Heart right ventricle (tissue), 16 donors: ENCODE data around the gene VSTM2B. TPM values are rescaled to one million over a fixed set of nuclear protein-coding genes. Genes with fewer than 3 reads are reported as not detected.

Experiments used
- ATAC-seq, 8 donors: fragments of 200-7000 bp; cut with Tn5 transposase; one replicate each; pipeline ENCODE4 v1.9.1; 2020; ENCODE audit warnings: mild to moderate bottlenecking in 8 of 8, moderate library complexity in 8 of 8, moderate number of reproducible peaks in 1 of 8
- DNase-seq, 2 donors: peaks; one replicate each; pipeline ENCODE4 v3.0.0-alpha.2; 2020
- H3K27ac ChIP-seq, 10 donors: fragments of 200-600 bp; sonication (generic) in 2 of 10; one replicate each; pipeline versions ENCODE4 v1.5.0 to v1.8.0; 2020 to 2022; ENCODE audit warnings: mild to moderate bottlenecking in 3 of 10
- H3K27me3 ChIP-seq, 7 donors: fragments of 200-600 bp; one replicate each; pipeline ENCODE4 v1.8.0; 2021 to 2022; ENCODE audit warnings: mild to moderate bottlenecking in 2 of 7
- H3K36me3 ChIP-seq, 9 donors: fragments of 200-600 bp; sonication (generic) in 1 of 9; one replicate each; pipeline versions ENCODE4 v1.5.0 to v1.8.0; 2020 to 2022; ENCODE audit warnings: mild to moderate bottlenecking in 2 of 9
- H3K4me1 ChIP-seq, 9 donors: fragments of 200-600 bp; sonication (generic) in 1 of 9; one replicate each; pipeline versions ENCODE4 v1.5.0 to v1.8.0; 2020 to 2022; ENCODE audit warnings: mild to moderate bottlenecking in 4 of 9
- H3K4me3 ChIP-seq, 10 donors: fragments of 200-600 bp; sonication (generic) in 2 of 10; one replicate each; pipeline versions ENCODE4 v1.5.0 to v1.8.0; 2020 to 2022; ENCODE audit warnings: mild to moderate bottlenecking in 7 of 10, moderate library complexity in 2 of 10
- H3K9me3 ChIP-seq, 11 donors: fragments of 200-600 bp in 10 of 11; sonication (generic) in 2 of 11; one replicate each; pipeline versions ENCODE4 v1.5.0 to v1.8.0; 2013 to 2022; ENCODE audit warnings: mild to moderate bottlenecking in 2 of 11, control low read depth in 1 of 11, moderate library complexity in 1 of 11
- WGBS, 2 donors: extraction: QIAGEN DNeasy Blood & Tissue Kit; methylation state at CpG; one replicate each; pipeline ENCODE4 v1.1.7; 2013; ENCODE audit warnings: inconsistent platforms in 1 of 2; 5-methylcytosine and 5-hydroxymethylcytosine counted together
- intact Hi-C, 10 donors: fragments of 100-400 bp; cut with DNase I; formaldehyde crosslinking; loops; one replicate each; pipeline versions ENCODE4 v1.11.1 to v1.14.2; 2022
- polyA plus RNA-seq, 2 donors: library from polyadenylated mRNA; stranded (reverse); fragments of 200-250 nt; gene quantifications; one replicate each; pipeline ENCODE4 v1.2.3, GENCODE V29; 2013
- total RNA-seq, 10 donors: library from RNA; stranded (reverse); fragmentation: NEBNext Ultra II Directional in 3 of 10; extraction: Animal tissue kit (Norgen Biotek cat#: 25700) in 3 of 10; gene quantifications; one replicate each; pipeline versions ENCODE4 v1.2.1 to v1.2.4, GENCODE V29; 2021 to 2023
- TF ChIP-seq, protein P1 (sequence below), 9 donors: fragments of 200-600 bp; sonication (generic) in 2 of 9; IDR thresholded peaks; one replicate each; pipeline versions ENCODE4 v1.5.0 to v1.8.0; 2021 to 2022; ENCODE audit warnings: antibody characterized with exemption in 9 of 9, mild to moderate bottlenecking in 5 of 9, moderate library complexity in 1 of 9
- donor health status: Arrhythmogenic right ventricular cardiomyopathy.
- donor health status: ischemic (EF 13 %, LVEDD 7.1; RV severe dilation, severe dysfunction).
- donor health status: healthy with polysubstance abuse.
- donor health status: DM: no; HTN: yes; CAD: no.
- donor health status: DM: no; HTN: no; CAD: no.
- donor health status: ischemic (EF 25% LVEDD 6.9; RV normal size, moderate dysfunction).
- donor health status: ischemic (EF 25% LVEDD 5.7; RV mildly dilated, moderate dysfunction).
- donor health status: healthy.
- donor health status: DM: yes; HTN: yes; CAD: no.
- donor health status: Ischemic cardiomyopathy.
- donor health status: ischemic (EF 35%, LVEDD 5.7; RV mildly dilated, moderate dysfunction).
- donor health status: nonischemic (EF 11% LVEDD 7.7; RV severe dilation, severe dysfunction).
- donor health status: DM: yes; HTN: yes; CAD: no.
- donor health status: PGD.
- donor health status: ischemic (EF 29% LVEDD 5.4; RV normal size, mild dysfunction).
- donor health status: nonischemic (EF 23%, LVEDD 6.1; RV moderate dilation, normal function).

The VSTM2B gene
- total and polyA plus RNA-seq, 12 donors: not detected

DNA sequence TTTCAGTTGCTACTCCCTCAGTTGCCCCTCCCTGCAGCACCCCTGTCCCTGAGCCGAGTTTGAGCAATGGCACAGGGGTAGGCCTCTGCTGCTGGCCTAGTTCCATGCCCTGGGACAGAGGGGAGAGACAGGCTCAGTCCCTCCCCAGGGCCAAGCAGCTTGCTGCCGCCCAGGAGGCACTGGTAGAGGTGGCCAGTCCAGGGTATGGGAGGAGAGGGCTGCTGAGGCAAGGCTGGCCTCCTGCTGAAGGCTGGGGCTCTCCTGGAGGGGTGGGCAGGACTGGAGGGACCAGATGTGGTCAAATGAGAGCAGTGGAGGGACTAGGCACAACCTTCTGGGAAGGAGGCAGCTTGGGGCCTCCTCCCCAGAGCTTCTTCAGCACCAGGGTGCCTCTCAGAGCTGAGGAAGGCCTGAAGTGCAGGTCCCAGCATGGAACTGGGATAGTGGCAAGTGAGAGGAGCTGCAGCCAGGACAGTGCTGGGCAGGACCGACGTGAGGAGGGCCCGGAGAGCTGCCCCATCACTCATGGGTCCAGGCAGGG, 29.8 kb upstream of the VSTM2B start:
- H3K27me3 ChIP-seq: peaks cover 0 to 41% (median 17%) of the 10 kb centered on the region in 7 donors
- no peak overlapping the region for H3K4me3 ChIP-seq
- H3K27ac ChIP-seq: no peak overlapping the region
- peaks cover 0 to 6% (median 0%) of the 10 kb centered on the region in 9 donors for H3K4me1 ChIP-seq
- intact Hi-C loops: no loop called here
- TF ChIP-seq, protein P1, sequence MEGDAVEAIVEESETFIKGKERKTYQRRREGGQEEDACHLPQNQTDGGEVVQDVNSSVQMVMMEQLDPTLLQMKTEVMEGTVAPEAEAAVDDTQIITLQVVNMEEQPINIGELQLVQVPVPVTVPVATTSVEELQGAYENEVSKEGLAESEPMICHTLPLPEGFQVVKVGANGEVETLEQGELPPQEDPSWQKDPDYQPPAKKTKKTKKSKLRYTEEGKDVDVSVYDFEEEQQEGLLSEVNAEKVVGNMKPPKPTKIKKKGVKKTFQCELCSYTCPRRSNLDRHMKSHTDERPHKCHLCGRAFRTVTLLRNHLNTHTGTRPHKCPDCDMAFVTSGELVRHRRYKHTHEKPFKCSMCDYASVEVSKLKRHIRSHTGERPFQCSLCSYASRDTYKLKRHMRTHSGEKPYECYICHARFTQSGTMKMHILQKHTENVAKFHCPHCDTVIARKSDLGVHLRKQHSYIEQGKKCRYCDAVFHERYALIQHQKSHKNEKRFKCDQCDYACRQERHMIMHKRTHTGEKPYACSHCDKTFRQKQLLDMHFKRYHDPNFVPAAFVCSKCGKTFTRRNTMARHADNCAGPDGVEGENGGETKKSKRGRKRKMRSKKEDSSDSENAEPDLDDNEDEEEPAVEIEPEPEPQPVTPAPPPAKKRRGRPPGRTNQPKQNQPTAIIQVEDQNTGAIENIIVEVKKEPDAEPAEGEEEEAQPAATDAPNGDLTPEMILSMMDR (IDR thresholded peaks at IDR 0.05): no peak
- no peak for DNase-seq
- 73 to 83% methylated on average over 5 of the region's 5 CpGs for WGBS, 2 donors
- H3K9me3 ChIP-seq: no peaks in the 10 kb centered on the region
- no peak for ATAC-seq
- no peaks in the 10 kb centered on the region for H3K36me3 ChIP-seq

DNA sequence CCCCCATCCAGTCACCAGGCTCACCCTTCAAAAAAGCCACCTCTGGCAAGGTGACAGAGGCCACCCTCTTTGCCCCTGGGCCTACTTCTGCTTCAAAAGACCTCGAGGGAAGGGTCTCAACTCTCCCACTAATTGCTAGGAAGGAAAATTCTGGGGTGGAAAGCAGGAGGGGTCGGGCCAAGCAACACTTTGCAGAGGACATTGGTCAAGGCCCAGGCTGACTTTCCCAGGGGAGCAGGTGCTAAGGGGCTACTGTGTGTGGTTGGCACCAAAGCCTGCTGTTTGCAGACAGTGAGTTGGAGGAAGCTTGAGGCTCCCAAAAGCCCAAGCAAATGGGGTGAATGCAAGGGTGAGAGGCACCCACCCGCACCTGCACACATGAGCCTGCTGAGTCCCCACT, 28.6 kb upstream of the VSTM2B start:
- H3K9me3 ChIP-seq: no peaks in the 10 kb centered on the region
- DNase-seq (no peak), ATAC-seq (no peak)
- no peak overlapping the region for H3K4me3 ChIP-seq
- 58 to 62% methylated on average over 3 of the region's 3 CpGs for WGBS, 2 donors
- TF ChIP-seq, protein P1 (IDR thresholded peaks at IDR 0.05): no peak
- H3K27ac ChIP-seq: no peak overlapping the region
- H3K27me3 ChIP-seq: peaks cover 0 to 36% (median 16%) of the 10 kb centered on the region in 7 donors
- peaks cover 0 to 6% (median 0%) of the 10 kb centered on the region in 9 donors for H3K4me1 ChIP-seq
- H3K36me3 ChIP-seq: no peaks in the 10 kb centered on the region
- intact Hi-C loops: no loop called here

DNA sequence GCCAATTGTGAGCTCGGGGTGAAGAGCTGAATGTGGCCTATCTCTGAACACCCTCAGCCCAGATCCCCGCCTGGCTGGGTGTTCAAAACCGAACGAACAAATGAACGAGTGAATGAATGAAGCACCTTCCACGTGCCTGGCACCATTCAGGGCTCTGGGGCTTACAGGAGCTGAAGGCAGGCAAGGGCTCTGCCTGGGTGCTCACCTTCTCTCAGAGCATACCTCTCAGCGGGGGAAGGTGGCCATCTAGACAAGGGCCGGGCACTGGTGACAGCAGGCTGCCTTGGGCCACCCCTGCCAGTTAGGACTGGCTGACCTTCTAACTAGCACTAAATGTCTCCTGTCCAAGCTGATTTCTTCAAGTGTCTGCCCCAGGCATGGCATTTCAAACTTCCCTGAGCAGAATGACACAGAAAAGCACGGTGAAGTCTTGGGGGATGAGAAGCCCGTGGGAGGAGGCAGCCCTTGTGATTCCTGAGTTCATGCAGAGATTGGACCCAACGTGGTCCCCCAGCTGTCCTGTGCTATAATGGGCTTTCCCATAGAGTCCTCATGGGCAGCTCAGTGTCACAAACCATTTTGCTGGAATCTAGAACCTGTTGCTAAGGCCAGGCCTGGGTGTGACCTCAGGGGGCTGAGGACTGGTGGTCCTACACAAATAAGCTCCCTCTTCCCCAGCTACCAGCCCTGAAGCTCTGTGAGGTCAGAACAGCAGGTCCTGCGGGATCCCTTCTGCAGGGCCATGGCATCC, 27.9 kb upstream of the VSTM2B start:
- H3K36me3 ChIP-seq: no peaks in the 10 kb centered on the region
- H3K27me3 ChIP-seq: peaks cover 0 to 32% (median 10%) of the 10 kb centered on the region in 7 donors
- H3K9me3 ChIP-seq: no peaks in the 10 kb centered on the region
- DNase-seq (no peak), ATAC-seq (no peak)
- 72 to 73% methylated on average over 12 of the region's 12 CpGs for WGBS, 2 donors
- H3K27ac ChIP-seq: no peak overlapping the region
- intact Hi-C loops: no loop called here
- TF ChIP-seq, protein P1 (IDR thresholded peaks at IDR 0.05): no peak
- H3K4me3 ChIP-seq: no peak overlapping the region
- peaks cover 0 to 2% (median 0%) of the 10 kb centered on the region in 9 donors for H3K4me1 ChIP-seq

DNA sequence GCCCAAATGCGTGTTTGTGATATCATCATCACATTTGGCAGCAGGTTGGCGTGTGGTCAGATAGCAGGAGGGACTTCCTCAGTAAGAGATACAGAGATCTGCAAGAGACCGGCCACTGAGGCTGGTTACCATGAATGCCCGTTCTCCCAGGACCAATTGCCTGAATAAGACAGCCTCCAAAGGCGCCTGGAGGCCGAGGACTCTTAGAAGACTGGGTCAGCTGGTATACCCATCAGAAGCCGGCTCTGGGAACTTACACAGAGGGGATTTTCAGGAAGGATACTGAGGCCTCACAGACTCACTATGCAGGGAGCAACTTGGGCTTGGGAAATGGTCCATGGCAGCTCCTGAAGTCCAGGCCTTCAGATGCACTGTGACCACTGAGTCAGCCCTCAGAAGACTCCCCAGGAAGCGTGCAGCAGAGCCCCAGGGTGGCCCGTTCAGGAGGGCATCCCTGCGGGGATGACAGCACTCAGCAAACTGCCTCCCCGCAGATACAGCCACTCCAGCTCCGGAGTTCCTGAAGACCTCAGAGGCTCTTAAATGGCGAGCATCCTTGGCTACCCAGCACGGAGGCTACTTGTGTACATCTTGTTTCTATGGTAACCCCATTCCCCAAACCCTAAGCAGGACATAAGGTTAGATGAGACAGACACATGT, 26.4 kb upstream of the VSTM2B start:
- DNase-seq: no peak
- 68 to 72% methylated on average over 14 of the region's 14 CpGs for WGBS, 2 donors
- TF ChIP-seq, protein P1 (IDR thresholded peaks at IDR 0.05): no peak

More for the DNA sequence above, 26.4 kb upstream of the VSTM2B start:
- Histone ChIP-seq H3K4me1 (no peaks in the 10 kb centered on the region), H3K27ac (no peak overlapping the region), H3K36me3 (no peaks in the 10 kb centered on the region), H3K4me3 (no peak overlapping the region), H3K27me3 (peaks cover 0 to 39% (median 4%) of the 10 kb centered on the region in 7 donors), H3K9me3 (no peaks in the 10 kb centered on the region)
- intact Hi-C loops: no loop called here
- no peak for ATAC-seq
